C4-2B (cell line): ENCODE results near the gene ETS1.

Source experiments
- H3K27ac ChIP-seq: fragments of 450-650 bp; 2 replicates; pipeline ENCODE4 v1.5.1; 2017
- ZFX ChIP-seq: fragments of 450-650 bp; IDR thresholded peaks from 2 replicates; pipeline ENCODE4 v1.6.1; 2017
- TF ChIP-seq, protein P1 (sequence below): fragments of 450-650 bp; conservative IDR thresholded peaks from 2 replicates; pipeline ENCODE4 v1.5.1; 2017; ENCODE audit warnings: mild to moderate bottlenecking

ETS1 gene

DNA sequence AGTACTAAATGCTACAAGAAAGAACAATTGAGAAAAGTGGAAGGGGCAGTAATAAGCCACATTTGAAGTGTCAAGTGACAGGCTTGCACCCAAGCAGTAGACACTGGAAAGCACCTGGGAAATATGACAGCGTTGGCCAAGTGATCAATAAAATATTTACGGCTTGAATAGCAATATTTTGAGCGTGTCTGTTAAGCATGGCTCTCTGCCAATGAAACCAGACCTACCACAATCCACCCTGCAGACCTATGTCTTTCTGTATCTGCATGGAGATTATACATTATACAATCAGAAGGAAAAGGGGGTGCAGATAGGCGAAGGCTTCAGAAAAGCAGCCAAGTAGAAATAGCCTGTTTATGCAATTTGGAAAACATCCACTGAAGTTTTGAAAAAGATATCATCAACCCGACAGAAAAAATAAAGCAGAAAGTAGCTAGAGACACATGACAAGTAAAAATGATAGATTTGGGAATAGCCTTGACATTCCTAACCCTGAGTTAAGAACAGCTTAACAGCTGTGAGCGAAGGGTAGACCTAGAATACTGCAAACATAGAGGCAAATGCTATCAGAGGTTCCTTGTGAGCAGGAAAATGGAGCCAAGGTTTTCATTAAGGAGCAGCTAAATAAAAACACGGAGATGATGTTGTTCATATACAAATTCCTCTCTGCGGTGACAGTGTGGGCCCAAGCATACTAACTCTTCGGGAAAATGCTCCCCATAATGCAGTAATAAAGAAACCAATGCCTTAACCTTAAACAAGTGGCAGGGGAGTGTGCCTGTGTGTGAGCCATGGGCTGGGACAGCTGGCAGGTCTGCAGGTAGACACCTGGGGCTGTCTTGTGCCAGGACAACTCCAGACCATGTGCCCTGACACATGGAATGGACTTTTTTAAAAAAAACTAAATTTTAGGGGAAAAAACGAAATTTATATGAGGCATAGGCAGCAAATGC, 71.3 kb downstream of the ETS1 start:
- no peak for TF ChIP-seq ZFX
- TF ChIP-seq, protein P1, sequence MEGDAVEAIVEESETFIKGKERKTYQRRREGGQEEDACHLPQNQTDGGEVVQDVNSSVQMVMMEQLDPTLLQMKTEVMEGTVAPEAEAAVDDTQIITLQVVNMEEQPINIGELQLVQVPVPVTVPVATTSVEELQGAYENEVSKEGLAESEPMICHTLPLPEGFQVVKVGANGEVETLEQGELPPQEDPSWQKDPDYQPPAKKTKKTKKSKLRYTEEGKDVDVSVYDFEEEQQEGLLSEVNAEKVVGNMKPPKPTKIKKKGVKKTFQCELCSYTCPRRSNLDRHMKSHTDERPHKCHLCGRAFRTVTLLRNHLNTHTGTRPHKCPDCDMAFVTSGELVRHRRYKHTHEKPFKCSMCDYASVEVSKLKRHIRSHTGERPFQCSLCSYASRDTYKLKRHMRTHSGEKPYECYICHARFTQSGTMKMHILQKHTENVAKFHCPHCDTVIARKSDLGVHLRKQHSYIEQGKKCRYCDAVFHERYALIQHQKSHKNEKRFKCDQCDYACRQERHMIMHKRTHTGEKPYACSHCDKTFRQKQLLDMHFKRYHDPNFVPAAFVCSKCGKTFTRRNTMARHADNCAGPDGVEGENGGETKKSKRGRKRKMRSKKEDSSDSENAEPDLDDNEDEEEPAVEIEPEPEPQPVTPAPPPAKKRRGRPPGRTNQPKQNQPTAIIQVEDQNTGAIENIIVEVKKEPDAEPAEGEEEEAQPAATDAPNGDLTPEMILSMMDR, result no peak
- no peak overlapping the region for H3K27ac ChIP-seq

DNA sequence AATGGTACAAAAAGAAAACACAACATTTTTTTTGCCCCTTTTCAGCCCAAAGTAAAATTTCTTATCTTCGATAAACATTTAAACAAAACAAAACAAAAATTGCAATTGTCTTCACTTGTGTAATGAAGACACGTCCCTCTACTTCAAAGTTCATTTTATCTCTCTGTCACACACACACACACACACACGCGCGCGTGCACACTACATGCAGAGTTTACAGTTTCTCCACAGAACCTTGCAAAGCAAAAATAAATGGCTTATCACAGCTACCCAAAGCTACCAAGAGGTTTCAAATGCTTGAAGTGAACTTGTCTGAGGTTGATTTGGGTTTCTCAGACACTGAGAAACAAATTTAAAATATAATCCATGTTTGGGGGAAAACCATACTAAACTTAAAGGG, 72.3 kb downstream of the ETS1 start:
- TF ChIP-seq, protein P1, result no peak
- TF ChIP-seq ZFX, result no peak
- H3K27ac ChIP-seq, result no peak overlapping the region

DNA sequence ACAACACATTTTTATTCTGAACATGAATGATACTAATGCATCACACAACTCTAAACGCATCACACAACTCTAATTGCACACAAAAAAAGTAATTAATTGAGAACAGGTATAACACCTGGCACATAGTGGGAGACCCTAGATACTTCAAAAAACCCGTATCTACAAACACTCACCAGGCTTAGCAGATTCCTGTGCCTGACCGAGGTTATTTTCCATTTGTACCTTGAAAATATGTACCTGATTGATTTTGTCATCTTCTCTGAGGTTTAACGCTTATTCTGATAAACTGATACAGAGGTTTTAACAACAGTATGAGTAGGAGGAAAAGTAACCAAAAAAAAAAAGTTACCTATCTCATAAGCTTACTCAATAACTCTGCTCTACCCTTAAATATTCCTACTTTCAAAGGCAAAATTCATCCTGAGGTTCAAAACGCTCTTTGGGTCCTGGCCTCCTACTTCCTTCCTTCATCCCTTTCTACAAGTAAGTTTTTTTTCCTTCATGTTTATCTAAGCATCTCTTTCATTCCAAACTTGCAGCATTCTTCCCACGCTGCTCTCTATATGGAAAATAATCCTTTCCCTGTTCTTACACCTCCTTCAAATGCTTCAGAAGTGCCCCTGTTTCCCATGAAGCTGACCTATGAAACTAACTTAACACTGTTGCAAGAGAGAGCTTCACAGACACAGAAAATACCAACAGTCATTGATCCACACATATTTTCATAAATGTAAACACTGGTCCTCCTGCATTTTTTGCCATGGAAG, 73.3 kb downstream of the ETS1 start:
- H3K27ac ChIP-seq, result no peak overlapping the region
- TF ChIP-seq, protein P1, result no peak
- no peak for TF ChIP-seq ZFX

DNA sequence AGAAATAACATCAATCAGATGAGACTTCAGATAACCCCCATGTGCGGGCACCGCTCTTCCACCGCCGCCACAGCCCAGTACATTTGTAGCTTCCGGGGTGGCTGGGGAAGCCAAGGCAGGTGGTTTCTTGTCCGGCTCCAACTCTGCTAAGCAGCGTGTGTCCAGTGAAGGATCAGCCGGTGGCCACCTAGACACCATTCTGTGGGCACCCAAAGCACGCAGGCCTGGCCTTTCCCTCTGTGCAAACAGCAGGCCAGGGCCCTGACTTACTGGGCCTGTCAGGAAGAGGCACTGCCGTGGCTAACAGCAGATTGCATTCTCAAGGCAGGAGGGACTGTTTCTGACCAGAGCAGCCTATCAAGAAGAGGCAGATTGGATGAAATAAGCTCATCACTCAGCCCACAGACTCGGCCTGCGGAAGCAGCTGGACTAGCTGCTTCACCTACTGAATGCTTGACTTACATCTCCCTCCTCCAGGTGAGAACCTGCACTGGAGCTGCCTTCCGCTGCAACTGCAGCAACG, 74.8 kb downstream of the ETS1 start:
- no peak overlapping the region for H3K27ac ChIP-seq
- no peak for TF ChIP-seq ZFX
- TF ChIP-seq, protein P1, result no peak

DNA sequence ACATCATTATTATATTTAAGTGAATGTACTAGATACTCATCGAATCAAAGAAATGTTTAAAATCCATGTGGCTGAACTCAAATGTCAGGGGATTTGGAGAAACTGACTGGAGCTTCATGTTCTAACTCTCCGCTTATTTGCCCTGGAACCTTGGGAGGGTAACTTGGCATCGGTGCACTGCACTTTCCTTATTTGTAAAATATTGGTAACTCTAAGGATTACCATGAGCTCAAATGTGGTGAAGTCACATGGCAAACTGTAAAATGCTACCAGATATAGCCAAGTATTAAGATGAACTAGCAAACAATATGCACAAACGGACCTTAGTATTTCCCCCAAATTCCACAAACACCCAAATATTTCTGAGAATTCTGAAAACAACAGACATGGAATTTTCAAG, 75.6 kb downstream of the ETS1 start:
- no peak overlapping the region for H3K27ac ChIP-seq

DNA sequence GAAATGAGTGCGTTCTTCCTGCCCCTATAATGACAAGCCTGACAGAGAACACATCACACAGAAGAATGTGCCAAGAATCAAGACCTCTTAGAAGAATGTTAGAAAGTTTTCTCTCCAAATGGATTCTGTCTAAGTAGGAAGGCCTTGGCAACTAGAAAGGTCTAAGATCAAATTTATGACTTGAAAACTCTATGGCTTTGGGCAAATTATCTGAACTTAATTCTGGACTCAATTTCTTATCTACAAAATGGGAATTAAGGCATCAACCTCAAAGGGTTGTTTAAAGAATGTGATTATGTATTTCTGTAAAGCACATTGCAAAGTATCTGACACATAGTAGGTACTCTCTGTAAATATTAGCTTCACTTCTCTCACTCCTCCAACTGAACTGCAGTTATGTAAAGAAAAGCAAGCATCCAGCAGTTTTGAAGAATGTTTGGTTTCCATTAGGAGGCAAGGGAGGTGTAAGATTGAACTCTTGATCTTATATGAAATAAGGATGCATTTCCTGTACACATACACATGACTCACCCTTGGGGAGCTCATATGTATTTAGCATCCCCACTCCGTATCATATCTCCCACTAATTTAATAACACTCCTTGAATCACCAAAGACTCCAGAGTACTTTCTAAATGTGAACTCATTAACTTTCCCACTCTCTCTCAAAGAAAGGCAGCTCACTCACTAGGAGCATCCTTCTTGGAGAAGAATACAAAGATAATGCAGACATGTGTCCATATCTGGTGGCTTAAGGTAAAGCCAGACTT, 77.6 kb downstream of the ETS1 start:
- TF ChIP-seq, protein P1, result no peak
- TF ChIP-seq ZFX, result no peak
- H3K27ac ChIP-seq, result no peak overlapping the region

More for the DNA sequence above, 75.6 kb downstream of the ETS1 start:
- TF ChIP-seq ZFX, result no peak
- TF ChIP-seq, protein P1, result no peak
